SH-SY5Y (cell line): ENCODE measurements around the gene FPGT.

Source experiments
- GATA2 ChIP-seq: IDR thresholded peaks from 2 replicates; pipeline ENCODE4 v1.6.1; 2011; ENCODE audit warnings: mild to moderate bottlenecking, low read depth, low read length
- GATA3 ChIP-seq: IDR thresholded peaks from 2 replicates; pipeline ENCODE4 v1.6.1; 2011; ENCODE audit warnings: low read depth, mild to moderate bottlenecking, low read length, moderate library complexity

GRCh38 chr1:74197255-74197654, 787 bp upstream of the FPGT start:
- no peak for TF ChIP-seq GATA2
- no peak for TF ChIP-seq GATA3
